ENCODE data around the gene KLHL29. TPM values are rescaled to one million over a fixed set of nuclear protein-coding genes. Genes with fewer than 3 reads are reported as not detected.

KLHL29 gene
- total RNA-seq, 1 donor from 2014 or later = 5.0 TPM

DNA sequence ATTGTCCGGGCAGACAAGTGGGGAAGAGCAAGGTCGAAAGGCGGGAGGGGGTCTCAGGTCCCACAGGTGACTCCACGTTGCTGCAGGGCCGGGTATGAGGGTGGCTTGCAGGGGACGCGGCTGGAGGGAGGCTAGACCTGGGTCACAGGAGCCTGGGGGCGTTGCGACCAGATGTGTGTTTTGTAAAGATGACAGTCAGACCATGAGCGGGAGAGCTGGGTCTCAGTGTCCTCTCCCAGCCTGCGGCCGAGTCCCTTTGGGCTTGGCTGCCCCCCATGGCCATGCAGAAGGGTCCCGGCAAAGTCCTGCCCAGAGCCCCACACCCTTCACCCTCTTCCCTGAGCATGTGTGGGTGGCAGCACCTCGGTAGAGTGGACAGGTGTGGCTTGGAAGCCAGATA, 302.7 kb downstream of the KLHL29 start:
- Histone ChIP-seq H3K4me3 (ENCODE audit: low read depth, low read length) (no peak overlapping the region), H3K27me3 (ENCODE audit: control insufficient read depth, insufficient read depth, low read length) (no peaks in the 10 kb centered on the region), H3K36me3 (ENCODE audit: control insufficient read depth, insufficient read depth, low read length) (peaks cover 3% of the 10 kb centered on the region)
- DNase-seq (ENCODE audit: low read depth) (no peak), FAIRE-seq (no peak)
- no peak for TF ChIP-seq CTCF (IDR thresholded peaks at IDR 0.05; ENCODE audit: insufficient read depth, low read length, severe bottlenecking)

DNA sequence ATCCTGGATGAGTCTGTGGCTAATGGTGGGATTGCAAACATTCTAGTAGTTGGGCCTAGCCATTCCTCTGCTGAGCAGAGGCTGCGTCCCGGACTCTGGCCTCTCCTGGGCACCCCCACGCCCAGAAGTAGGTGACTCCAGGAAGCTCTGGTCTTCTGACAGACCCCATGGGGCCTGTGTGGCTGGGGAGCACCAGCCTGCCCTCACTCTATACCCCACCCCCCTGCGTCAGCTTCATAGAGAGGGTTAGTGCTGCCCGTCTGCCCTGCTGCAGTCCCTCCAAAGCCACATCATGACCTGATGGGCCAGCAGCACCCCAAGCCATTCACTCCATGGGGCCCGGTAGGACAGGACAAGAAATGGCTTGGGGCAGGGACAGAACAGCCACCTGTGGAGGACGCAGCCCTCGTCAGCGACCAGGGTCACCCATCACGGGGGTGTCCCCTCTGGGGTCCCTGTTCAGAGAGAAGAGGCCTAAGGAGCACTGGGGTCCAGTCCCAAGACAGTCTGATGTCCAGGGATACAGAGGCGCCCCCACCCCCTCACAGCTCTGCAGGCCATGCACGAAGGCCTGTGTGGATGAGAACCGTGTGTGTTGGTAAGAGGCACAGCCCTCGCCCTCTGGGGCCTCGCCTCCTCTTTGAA, 303.6 kb downstream of the KLHL29 start:
- TF ChIP-seq CTCF (IDR thresholded peaks at IDR 0.05; ENCODE audit: insufficient read depth, low read length, severe bottlenecking) = no peak
- FAIRE-seq = no peak
- no peaks in the 10 kb centered on the region for H3K27me3 ChIP-seq (ENCODE audit: control insufficient read depth, insufficient read depth, low read length)
- DNase-seq (ENCODE audit: low read depth) = no peak
- no peak overlapping the region for H3K4me3 ChIP-seq (ENCODE audit: low read depth, low read length)
- H3K36me3 ChIP-seq (ENCODE audit: control insufficient read depth, insufficient read depth, low read length) = peaks cover 5% of the 10 kb centered on the region

- no peak for DNase-seq (ENCODE audit: low read depth)
- H3K4me3 ChIP-seq (ENCODE audit: low read depth, low read length) = no peak overlapping the region
- no peaks in the 10 kb centered on the region for H3K27me3 ChIP-seq (ENCODE audit: control insufficient read depth, insufficient read depth, low read length)
- no peak for FAIRE-seq
- TF ChIP-seq CTCF (IDR thresholded peaks at IDR 0.05; ENCODE audit: insufficient read depth, low read length, severe bottlenecking) = no peak
- peaks cover 5% of the 10 kb centered on the region for H3K36me3 ChIP-seq (ENCODE audit: control insufficient read depth, insufficient read depth, low read length)
Measured at GRCh38 chr2:23689131-23689700, 304.2 kb downstream of the KLHL29 start.

DNA sequence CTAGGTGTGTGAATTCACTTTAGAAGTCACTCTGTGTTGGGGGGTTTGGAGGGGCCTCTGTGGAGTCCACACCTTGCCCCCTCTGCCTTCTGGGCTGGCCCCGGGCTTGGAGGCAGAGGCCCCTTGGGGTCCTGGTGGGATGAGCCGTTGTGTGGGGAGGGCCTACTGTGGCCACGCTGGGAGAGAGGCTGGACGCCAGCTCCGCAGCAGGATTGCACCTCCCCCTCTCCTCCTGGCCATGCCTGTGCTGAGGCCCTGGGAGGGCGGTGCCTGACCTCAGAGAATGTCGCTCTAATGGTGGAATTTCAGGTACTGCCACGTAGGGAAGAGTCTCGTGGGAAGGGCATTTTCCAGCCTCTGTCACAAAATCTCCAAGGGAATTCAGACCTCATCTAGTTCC, 304.9 kb downstream of the KLHL29 start:
- H3K4me3 ChIP-seq (ENCODE audit: low read depth, low read length) = no peak overlapping the region
- no peaks in the 10 kb centered on the region for H3K27me3 ChIP-seq (ENCODE audit: control insufficient read depth, insufficient read depth, low read length)
- no peak for TF ChIP-seq CTCF (IDR thresholded peaks at IDR 0.05; ENCODE audit: insufficient read depth, low read length, severe bottlenecking)
- FAIRE-seq (no peak), DNase-seq (ENCODE audit: low read depth) (no peak)
- peaks cover 5% of the 10 kb centered on the region for H3K36me3 ChIP-seq (ENCODE audit: control insufficient read depth, insufficient read depth, low read length)

DNA sequence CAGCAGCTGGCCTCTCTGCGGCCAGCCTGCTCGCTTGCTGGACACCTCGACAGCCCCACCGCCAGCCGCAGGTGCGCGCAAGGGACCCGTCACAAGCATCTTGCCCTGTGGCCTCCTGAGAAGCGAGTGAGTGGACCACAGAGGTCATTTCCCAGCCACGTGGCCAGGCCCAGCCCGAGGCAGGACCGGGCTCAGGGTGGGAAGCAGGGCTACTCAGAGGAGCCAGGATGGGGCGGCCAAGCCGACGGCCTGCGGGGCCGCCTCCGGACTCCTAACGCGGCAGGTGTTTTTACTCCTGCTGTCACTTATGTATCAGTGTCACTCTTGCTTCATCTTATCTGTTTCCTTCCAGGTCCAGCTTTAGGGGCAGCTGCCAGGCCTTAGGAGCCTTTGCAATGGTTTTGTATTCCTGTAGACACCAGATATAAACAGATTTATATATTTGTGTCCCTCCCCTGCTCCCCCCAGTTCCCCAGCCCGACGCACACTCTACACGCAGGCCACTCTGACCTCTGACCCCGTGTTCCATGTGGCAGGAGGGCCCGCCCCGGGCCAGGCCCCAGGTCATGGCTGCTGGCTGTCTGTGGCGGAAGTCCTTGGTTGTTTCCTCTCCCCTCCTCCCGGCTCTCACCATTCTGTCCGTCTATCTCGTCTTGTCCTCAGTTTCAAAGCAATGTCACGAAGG, 305.6 kb downstream of the KLHL29 start:
- Histone ChIP-seq H3K27me3 (ENCODE audit: control insufficient read depth, insufficient read depth, low read length) (no peaks in the 10 kb centered on the region), H3K36me3 (ENCODE audit: control insufficient read depth, insufficient read depth, low read length) (peaks cover 5% of the 10 kb centered on the region), H3K4me3 (ENCODE audit: low read depth, low read length) (no peak overlapping the region)
- TF ChIP-seq CTCF (IDR thresholded peaks at IDR 0.05; ENCODE audit: insufficient read depth, low read length, severe bottlenecking) = no peak
- no peak for DNase-seq (ENCODE audit: low read depth)
- no peak for FAIRE-seq
